Endothelial cell of umbilical vein (primary cell): ENCODE data around the gene OMA1. TPM values are rescaled to one million over a fixed set of nuclear protein-coding genes. Genes with fewer than 3 reads are reported as not detected.

Experiments used
- BruUV-seq: library from RNA; stranded (reverse); fragments of 400-500 nt; replicated peaks from 2 replicates; lab custom pipeline; 2021; lab: Mats Ljungman, UMichigan
- CTCF ChIA-PET: fragments of 300-600, 350-600 bp; sonication (Branson Sonifier 250); formaldehyde crosslinking; loops from one replicate; lab custom pipeline; 2021; ENCODE audit warnings: antibody characterized with exemption, inconsistent platforms; lab: Charles Lee
- POLR2A ChIA-PET: fragments of 300-600, 350-600 bp; sonication (Branson Sonifier 250); formaldehyde crosslinking; loops from one replicate; lab custom pipeline; 2021; ENCODE audit warnings: antibody characterized with exemption, inconsistent platforms; lab: Charles Lee
- DNase-seq: peaks from one replicate; pipeline ENCODE4 v3.0.0-alpha.2; 2011; ENCODE audit warnings: low read depth, low spot score
- FAIRE-seq: peaks from 2 replicates; lab custom pipeline; 2011; peaks lifted over from hg19 to GRCh38; lab: Jason Lieb, UNC
- H2AFZ ChIP-seq: 2 replicates; pipeline ENCODE4 v1.6.0; 2012; ENCODE audit warnings: low read depth, low read length, control low read depth, inconsistent platforms
- H3K27ac ChIP-seq: 2 replicates; pipeline ENCODE4 v1.5.1; 2011; ENCODE audit warnings: low read depth, mild to moderate bottlenecking, control low read depth, low read length, moderate library complexity; ENCODE audit not compliant: insufficient read depth
- H3K27me3 ChIP-seq, 2 experiments: 2 replicates each; pipeline versions ENCODE4 v1.6.0 to v1.6.1; 2011; ENCODE audit warnings: low read length in 2 of 2, mixed read lengths in 1 of 2; ENCODE audit not compliant: control insufficient read depth in 2 of 2, insufficient read depth in 2 of 2
- H3K36me3 ChIP-seq, 2 experiments: 2 replicates in 1 of 2; 3 replicates in 1 of 2; pipeline ENCODE4 v1.5.1; 2011; ENCODE audit warnings: low read length in 2 of 2, mild to moderate bottlenecking in 1 of 2, moderate library complexity in 1 of 2; ENCODE audit not compliant: control insufficient read depth in 2 of 2, insufficient read depth in 2 of 2; ENCODE audit errors: extremely low read depth in 1 of 2
- H3K4me1 ChIP-seq: 3 replicates; pipeline ENCODE4 v1.5.1; 2011; ENCODE audit warnings: mild to moderate bottlenecking, low read length; ENCODE audit not compliant: control insufficient read depth, insufficient read depth; ENCODE audit errors: extremely low read depth
- H3K4me2 ChIP-seq: 2 replicates; pipeline ENCODE4 v1.6.1; 2011; ENCODE audit warnings: low read length, control low read depth, mixed read lengths; ENCODE audit not compliant: insufficient read depth
- H3K4me3 ChIP-seq, 3 experiments: fragments of 200-600 bp in 1 of 3; sonication (generic), shearing (Covaris generic) in 1 of 3; replicated peaks in 1 of 3; 2 replicates each; pipeline ENCODE4 v1.5.1; 2011 to 2016; ENCODE audit warnings: control low read depth in 3 of 3, low read length in 3 of 3, mild to moderate bottlenecking in 2 of 3, inconsistent platforms in 1 of 3, low read depth in 1 of 3, moderate library complexity in 1 of 3; ENCODE audit not compliant: insufficient read depth in 1 of 3
- H3K79me2 ChIP-seq: 2 replicates; pipeline ENCODE4 v1.6.0; 2012; ENCODE audit warnings: low read length, inconsistent platforms; ENCODE audit not compliant: control insufficient read depth, insufficient read depth
- H3K9ac ChIP-seq: replicated peaks from 2 replicates; pipeline ENCODE3; 2011; ENCODE audit warnings: low read length, control low read depth; ENCODE audit not compliant: insufficient read depth; ENCODE audit errors: extremely low read depth
- H3K9me1 ChIP-seq: replicated peaks from 3 replicates; pipeline ENCODE4 v1.6.0; 2011; ENCODE audit warnings: mild to moderate bottlenecking, low read length; ENCODE audit not compliant: control insufficient read depth, insufficient read depth; ENCODE audit errors: extremely low read depth
- H3K9me3 ChIP-seq: replicated peaks from 2 replicates; pipeline ENCODE4 v1.5.1; 2012; ENCODE audit warnings: low read length, inconsistent platforms; ENCODE audit not compliant: control insufficient read depth, insufficient read depth
- H4K20me1 ChIP-seq: replicated peaks from 2 replicates; pipeline ENCODE3; 2011; ENCODE audit warnings: mild to moderate bottlenecking, low read length; ENCODE audit not compliant: control insufficient read depth, insufficient read depth; ENCODE audit errors: extremely low read depth
- CTCF ChIP-seq, 2 donors: IDR thresholded peaks; 1 replicate in 1 of 2; 2 replicates in 1 of 2; pipeline ENCODE4 v1.5.1; 2011; ENCODE audit warnings: low read length in 2 of 2, mild to moderate bottlenecking in 2 of 2, moderate library complexity in 2 of 2, control low read depth in 1 of 2, inconsistent platforms in 1 of 2, low read depth in 1 of 2; ENCODE audit not compliant: insufficient read depth in 1 of 2; ENCODE audit errors: extremely low read depth in 1 of 2
- EZH2 ChIP-seq: IDR thresholded peaks from 2 replicates; pipeline ENCODE4 v1.6.1; 2012; ENCODE audit warnings: borderline replicate concordance, low read depth, mild to moderate bottlenecking, moderate library complexity, low read length, inconsistent platforms; ENCODE audit not compliant: severe bottlenecking
- FOS ChIP-seq: IDR thresholded peaks from 2 replicates; pipeline ENCODE4 v1.6.1; 2011; ENCODE audit warnings: mild to moderate bottlenecking, low read length, moderate library complexity, borderline replicate concordance; ENCODE audit not compliant: insufficient read depth
- GATA2 ChIP-seq: IDR thresholded peaks from 2 replicates; pipeline ENCODE4 v1.7.0; 2011; ENCODE audit warnings: low read depth, mild to moderate bottlenecking, moderate library complexity, mixed read lengths, low read length; ENCODE audit not compliant: insufficient read length, insufficient read depth
- JUN ChIP-seq: IDR thresholded peaks from 2 replicates; pipeline ENCODE4 v1.6.1; 2011; ENCODE audit warnings: borderline replicate concordance, low read depth; ENCODE audit not compliant: insufficient read length, insufficient read depth
- MYC ChIP-seq: IDR thresholded peaks from one replicate; pipeline ENCODE4 v1.6.1; 2011; ENCODE audit warnings: mild to moderate bottlenecking, low read depth, low read length
- POLR2A ChIP-seq: IDR thresholded peaks from 2 replicates; pipeline ENCODE4 v1.6.1; 2012; ENCODE audit warnings: low read depth, mild to moderate bottlenecking, control low read depth, low read length
- POLR2AphosphoS5 ChIP-seq: IDR thresholded peaks from 2 replicates; pipeline ENCODE4 v1.6.1; 2012; ENCODE audit warnings: low read depth, mild to moderate bottlenecking, control low read depth, low read length, moderate library complexity; ENCODE audit not compliant: insufficient read depth
- dilution Hi-C: fragments of 300-500 bp; cut with MboI; formaldehyde crosslinking; loops from one replicate; pipeline ENCODE4 v1.15.0; 2019; ENCODE audit warnings: low sequenced_read_pairs; ENCODE audit not compliant: extremely low pct_ligation_motif_present
- intact Hi-C: fragments of 100-400 bp; cut with micrococcal nuclease; formaldehyde crosslinking; loops from one replicate; pipeline ENCODE4 v1.10.0; 2022
- polyA plus RNA-seq, 4 experiments: library from polyadenylated mRNA; depleted of rRNA in 3 of 4; stranded (reverse) in 3 of 4; unstranded in 1 of 4; fragments of >200 nt; gene quantifications; 2 replicates each; pipeline versions ENCODE4 v1.2.1 to v1.2.3, GENCODE V29; 2011 to 2012; ENCODE audit warnings: missing spikeins in 1 of 4
- total RNA-seq: library from RNA; stranded (reverse); gene quantifications from 2 replicates; pipeline ENCODE4 v1.2.3, GENCODE V29; 2021
- TF ChIP-seq, protein P1 (sequence below): IDR thresholded peaks from 2 replicates; pipeline ENCODE4 v1.6.1; 2011; ENCODE audit not compliant: insufficient read depth, insufficient read length

OMA1 gene
- total and polyA plus RNA-seq, 2 donors (not counting 3 experiments of a cell fraction or from before 2014, with no cell fraction given) = 4.0 to 4.6 TPM

- peak; percentile 20 for DNase-seq
- no peaks in the 10 kb centered on the region for H3K4me1 ChIP-seq
Observed at GRCh38 chr1:58460469-58460868, 86.1 kb downstream of the OMA1 start.

More at GRCh38 chr1:58460469-58460868, 86.1 kb downstream of the OMA1 start:
- CTCF ChIA-PET = no interaction called here
- no peak for TF ChIP-seq MYC
- no peak for TF ChIP-seq JUN
- no peak for TF ChIP-seq EZH2
- TF ChIP-seq CTCF (IDR thresholded peaks at IDR 0.05; ENCODE audit: extremely low read depth in 1 of 2, insufficient read depth in 1 of 2, low read depth in 1 of 2, low read length in 2 of 2) = no peak
- TF ChIP-seq, protein P1, sequence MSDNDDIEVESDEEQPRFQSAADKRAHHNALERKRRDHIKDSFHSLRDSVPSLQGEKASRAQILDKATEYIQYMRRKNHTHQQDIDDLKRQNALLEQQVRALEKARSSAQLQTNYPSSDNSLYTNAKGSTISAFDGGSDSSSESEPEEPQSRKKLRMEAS = no peak
- no peak for TF ChIP-seq POLR2A
- no peak for TF ChIP-seq GATA2
- TF ChIP-seq FOS = no peak
- no peak for TF ChIP-seq POLR2AphosphoS5
- H2AFZ ChIP-seq = no peak overlapping the region
- H3K4me3 ChIP-seq = no peak overlapping the region
- no peaks in the 10 kb centered on the region for H3K9me1 ChIP-seq
- H3K36me3 ChIP-seq = no peaks in the 10 kb centered on the region
- dilution Hi-C loops = no loop called here
- no peak overlapping the region for H3K27ac ChIP-seq
- H4K20me1 ChIP-seq = no peaks in the 10 kb centered on the region
- H3K4me2 ChIP-seq = no peak overlapping the region
- BruUV-seq = no TSS peak
- H3K79me2 ChIP-seq = no peaks in the 10 kb centered on the region
- no peaks in the 10 kb centered on the region for H3K9me3 ChIP-seq
- FAIRE-seq = peak; percentile 47
- intact Hi-C loops = no loop called here
- POLR2A ChIA-PET = no interaction called here
- H3K9ac ChIP-seq = no peak overlapping the region
- H3K27me3 ChIP-seq = no peaks in the 10 kb centered on the region
